Measurements from ENCODE around the gene MEP1A.

- TF ChIP-seq POLR2A (IDR thresholded peaks at IDR 0.05) (no peak), CTCF (IDR thresholded peaks at IDR 0.05 in 8 of 11, conservative IDR thresholded peaks at IDR 0.05 in 3 of 11) (no peak), POLR2AphosphoS5 (IDR thresholded peaks at IDR 0.05) (no peak)
These were observed 34.0 kb upstream of the MEP1A start for GRCh38 chr6:46758960-46759753.

Data from spleen (tissue), 7 donors.